ENCODE measurements around the gene ZNF765.
"Not testable (repeated sequence)": the region's sequence is repeated elsewhere in the genome, so short reads cannot be mapped to it uniquely, and the experiment has no call there.

Gene ZNF765

DNA sequence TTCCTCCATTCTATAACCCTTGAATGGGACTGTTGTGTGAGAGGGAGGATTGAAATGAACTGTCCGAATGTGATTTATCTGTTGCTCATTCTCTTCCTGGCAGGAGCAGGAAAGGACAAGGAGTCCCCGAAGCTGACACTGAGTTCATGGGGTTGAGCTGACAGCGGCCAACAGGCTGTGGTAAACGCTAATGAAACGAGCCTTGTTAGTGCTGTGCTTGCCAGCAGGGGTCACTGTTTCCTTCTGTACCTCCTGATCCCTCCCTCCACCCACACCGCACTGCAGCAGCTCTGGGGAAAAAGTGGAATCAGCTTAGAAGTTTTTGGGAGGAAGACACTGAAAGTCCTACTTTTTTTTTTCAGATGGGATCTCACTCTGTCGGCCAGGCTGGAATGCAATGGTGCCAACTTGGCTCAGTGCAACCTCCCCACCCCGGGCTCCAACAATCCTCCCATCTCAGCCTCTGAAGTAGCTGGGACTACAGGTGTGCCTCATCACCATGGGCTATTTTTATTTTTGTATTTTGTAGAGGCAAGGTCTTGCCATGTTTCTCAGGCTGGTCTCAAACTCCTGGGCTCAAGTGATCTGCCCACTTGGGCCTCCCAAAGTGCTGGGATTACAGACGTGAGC, 30.1 kb downstream of the ZNF765 start:
- H3K4me3 ChIP-seq (ENCODE audit: control insufficient read depth, low read depth, low read length) = no peak overlapping the region
- TF ChIP-seq, protein P1, sequence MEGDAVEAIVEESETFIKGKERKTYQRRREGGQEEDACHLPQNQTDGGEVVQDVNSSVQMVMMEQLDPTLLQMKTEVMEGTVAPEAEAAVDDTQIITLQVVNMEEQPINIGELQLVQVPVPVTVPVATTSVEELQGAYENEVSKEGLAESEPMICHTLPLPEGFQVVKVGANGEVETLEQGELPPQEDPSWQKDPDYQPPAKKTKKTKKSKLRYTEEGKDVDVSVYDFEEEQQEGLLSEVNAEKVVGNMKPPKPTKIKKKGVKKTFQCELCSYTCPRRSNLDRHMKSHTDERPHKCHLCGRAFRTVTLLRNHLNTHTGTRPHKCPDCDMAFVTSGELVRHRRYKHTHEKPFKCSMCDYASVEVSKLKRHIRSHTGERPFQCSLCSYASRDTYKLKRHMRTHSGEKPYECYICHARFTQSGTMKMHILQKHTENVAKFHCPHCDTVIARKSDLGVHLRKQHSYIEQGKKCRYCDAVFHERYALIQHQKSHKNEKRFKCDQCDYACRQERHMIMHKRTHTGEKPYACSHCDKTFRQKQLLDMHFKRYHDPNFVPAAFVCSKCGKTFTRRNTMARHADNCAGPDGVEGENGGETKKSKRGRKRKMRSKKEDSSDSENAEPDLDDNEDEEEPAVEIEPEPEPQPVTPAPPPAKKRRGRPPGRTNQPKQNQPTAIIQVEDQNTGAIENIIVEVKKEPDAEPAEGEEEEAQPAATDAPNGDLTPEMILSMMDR (IDR thresholded peaks at IDR 0.05; ENCODE audit: control insufficient read depth, insufficient read depth, low read depth, low read length, missing control alignments) = peak; percentile 85
- peak; percentile 28 for DNase-seq (ENCODE audit: low read depth)

DNA sequence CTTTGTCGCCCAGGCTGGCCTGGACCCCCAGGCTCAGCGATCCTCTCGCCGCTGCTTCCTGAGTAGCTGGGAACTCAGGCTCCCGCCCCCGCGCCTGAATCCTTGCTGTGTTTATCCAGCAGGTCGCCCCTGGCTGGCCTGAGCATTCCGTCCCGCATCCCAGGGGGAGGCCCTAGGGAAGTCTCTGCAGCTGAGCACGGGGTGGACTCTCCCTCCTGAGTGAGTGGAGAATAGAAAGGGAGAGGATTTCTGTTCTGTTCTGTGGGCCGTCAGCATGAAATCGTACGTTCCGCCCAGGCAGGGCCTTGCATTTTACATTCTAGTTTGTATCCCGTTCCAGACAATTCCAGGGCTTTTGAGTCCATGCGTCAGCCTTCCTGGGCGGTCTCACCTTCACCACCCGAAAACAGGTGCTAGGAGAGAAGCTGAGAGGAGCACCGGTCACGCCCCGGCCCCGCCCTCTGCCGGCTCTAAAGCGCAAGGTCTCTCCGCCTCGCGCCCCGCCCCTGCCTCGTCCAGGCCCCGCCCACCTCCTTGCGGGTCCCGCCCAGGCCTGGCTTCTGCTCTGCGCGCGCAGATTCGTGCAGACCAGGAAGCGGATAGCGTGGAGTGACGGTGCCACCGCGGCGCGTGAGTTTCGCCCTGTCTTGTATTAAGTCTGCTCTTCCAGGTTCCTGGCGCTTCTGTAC, 36.6 kb downstream of the ZNF765 start, which contains the start of gene ZNF761:
Gene ZNF761 (plus strand): TSS at position 586 of the 689 bp plus-strand sequence. CDS start 15,285 bp downstream, outside the sequence.
- H3K4me3 ChIP-seq (ENCODE audit: control insufficient read depth, low read depth, low read length) = peak within 1 kb of the TSS; percentile 85
- TF ChIP-seq, protein P1 (IDR thresholded peaks at IDR 0.05; ENCODE audit: control insufficient read depth, insufficient read depth, low read depth, low read length, missing control alignments) = peak; percentile 50
- DNase-seq (ENCODE audit: low read depth) = peak; percentile 44

DNA sequence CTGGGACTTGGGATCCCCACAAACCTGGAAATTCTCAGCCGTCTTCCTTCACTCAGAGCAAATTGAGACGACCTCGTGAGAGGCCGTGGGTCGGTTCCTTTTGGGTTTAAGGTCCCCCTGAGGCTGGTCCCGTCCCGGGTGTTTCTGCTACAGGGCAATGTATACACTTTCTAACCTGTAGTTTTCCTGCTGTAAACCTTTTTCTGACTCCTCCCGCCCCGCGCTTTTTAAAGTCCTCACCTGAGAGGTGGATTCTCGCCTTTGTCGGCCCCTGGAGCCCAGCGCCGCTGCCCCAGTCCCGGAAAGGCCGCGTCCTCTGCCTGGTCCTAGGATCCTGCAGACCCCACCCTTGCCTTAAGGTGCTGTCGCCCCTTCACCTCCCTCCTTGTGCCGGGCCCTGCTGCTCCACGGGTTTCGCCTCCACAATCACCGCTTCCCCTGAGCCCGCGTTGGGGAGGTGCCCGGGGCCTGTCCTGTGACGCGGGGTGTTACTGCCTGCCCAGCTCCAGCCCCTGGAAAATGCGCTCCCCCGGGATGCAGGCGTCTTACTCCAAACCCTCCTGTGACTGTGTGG, 37.2 kb downstream of the ZNF765 start:
- peak overlapping the region; percentile 85 for H3K4me3 ChIP-seq (ENCODE audit: control insufficient read depth, low read depth, low read length)
- TF ChIP-seq, protein P1 (IDR thresholded peaks at IDR 0.05; ENCODE audit: control insufficient read depth, insufficient read depth, low read depth, low read length, missing control alignments) = no peak
- no peak for DNase-seq (ENCODE audit: low read depth)

DNA sequence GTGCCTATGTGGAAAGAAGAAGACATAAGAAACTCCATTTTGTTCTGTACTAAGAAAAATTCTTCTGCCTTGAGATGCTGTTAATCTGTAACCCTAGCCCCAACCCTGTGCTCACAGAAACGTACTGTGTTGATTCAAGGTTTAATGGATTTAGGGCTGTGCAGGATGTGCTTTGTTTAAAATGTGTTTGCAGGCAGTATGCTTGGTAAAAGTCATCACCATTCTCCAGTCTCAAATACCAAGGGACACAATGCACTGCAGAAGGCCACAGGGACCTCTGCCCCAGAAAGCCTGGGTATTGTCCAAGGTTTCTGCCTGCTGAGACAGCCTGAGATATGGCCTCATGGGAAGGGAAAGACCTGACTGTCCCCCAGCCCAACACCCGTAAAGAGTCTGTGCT, 48.9 kb downstream of the ZNF765 start:
- not testable (repeated sequence) for H3K4me3 ChIP-seq (ENCODE audit: control insufficient read depth, low read depth, low read length); DNase-seq (ENCODE audit: low read depth)

DNA sequence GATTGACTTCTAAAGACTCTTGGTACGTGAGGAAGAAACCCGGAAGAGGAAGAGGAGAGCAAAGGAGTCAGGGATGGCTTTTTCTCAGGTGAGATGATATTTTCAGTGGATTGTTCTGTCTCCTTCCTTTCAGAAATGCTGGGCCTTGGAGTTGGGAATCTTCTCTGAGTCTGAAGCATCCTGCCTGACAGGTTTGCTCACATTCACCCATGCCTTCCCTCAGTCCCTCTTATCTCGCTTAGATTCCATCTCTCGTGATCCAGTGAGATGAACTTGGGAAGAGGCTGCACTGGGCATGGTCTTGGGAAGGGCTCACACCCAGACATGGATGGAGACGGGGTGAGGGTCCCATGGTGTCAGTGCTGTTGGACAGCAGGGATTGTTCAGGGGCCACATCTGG, 52.2 kb downstream of the ZNF765 start:
- DNase-seq (ENCODE audit: low read depth); H3K4me3 ChIP-seq (ENCODE audit: control insufficient read depth, low read depth, low read length): not testable (repeated sequence)

DNA sequence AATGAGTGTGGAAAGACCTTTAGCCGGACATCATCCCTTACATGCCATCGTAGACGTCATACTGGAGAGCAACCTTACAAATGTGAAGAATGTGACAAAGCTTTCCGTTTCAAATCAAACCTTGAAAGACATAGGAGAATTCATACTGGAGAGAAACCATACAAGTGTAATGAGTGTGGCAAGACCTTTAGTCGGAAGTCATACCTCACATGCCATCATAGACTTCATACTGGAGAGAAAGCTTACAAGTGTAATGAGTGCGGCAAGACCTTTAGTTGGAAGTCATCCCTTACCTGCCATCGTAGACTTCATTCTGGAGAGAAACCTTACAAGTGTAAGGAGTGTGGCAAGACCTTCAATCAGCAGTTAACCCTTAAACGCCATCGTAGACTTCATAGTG, 60.9 kb downstream of the ZNF765 start:
- no peak overlapping the region for H3K4me3 ChIP-seq (ENCODE audit: control insufficient read depth, low read depth, low read length)
- no peak for DNase-seq (ENCODE audit: low read depth)
- TF ChIP-seq, protein P1 (IDR thresholded peaks at IDR 0.05; ENCODE audit: control insufficient read depth, insufficient read depth, low read depth, low read length, missing control alignments) = no peak

DNA sequence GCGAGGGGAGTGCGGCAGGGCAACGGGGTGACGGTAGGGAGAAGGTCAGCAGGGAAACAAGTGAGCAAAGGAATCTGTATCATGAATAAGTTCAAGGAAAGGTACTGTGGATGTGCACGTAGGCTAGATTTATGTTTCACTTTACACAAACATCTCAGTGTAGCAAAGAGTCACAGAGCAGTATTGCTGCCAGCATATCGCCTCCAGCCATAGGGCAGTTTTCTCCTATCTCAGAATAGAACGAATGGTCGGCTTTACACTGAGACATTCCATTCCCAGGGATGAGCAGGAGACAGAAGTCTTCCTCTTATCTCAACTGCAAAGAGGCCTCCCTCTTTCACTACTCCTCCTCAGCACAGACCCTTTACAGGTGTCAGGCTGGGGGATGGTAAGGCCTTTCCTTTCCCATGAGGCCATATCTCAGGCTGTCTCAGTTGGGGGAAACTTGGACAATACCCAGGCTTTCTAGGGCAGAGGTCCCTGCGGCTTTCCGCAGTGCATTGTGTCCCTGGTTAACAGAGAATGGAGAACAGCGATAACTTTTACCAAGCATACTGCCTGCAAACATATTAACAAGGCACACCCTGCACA, 65.3 kb downstream of the ZNF765 start:
- not testable (repeated sequence) for DNase-seq (ENCODE audit: low read depth); H3K4me3 ChIP-seq (ENCODE audit: control insufficient read depth, low read depth, low read length)

DNA sequence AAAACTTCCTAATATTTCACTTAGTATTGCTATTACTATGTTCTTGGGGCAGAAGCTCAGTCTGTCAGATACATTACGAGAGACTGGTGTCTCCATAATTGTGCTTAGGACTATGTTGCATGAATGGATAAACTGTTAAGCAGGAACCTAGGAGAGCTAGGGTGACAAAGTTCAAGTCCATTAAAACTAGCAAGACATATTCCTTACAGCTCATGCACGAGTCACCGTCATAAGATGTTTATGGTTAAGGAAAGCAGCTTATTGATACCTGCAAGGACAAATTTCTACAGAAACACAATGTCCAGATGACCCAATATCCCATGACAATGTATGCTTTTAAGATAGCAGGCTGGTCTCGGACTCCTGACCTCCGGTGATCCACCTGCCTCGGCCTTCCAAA, 66.9 kb downstream of the ZNF765 start:
- DNase-seq (ENCODE audit: low read depth) = no peak

More for the DNA sequence above, 66.9 kb downstream of the ZNF765 start:
- TF ChIP-seq, protein P1 (IDR thresholded peaks at IDR 0.05; ENCODE audit: control insufficient read depth, insufficient read depth, low read depth, low read length, missing control alignments) = no peak
- no peak overlapping the region for H3K4me3 ChIP-seq (ENCODE audit: control insufficient read depth, low read depth, low read length)

Data from AG09309 (cell line).